HG03135 (cell line): ENCODE data around the gene WDR73.

Experiments used
- ATAC-seq: cut with Tn5 transposase; IDR thresholded peaks from one replicate; pipeline ENCODE4 v1.9.1; 2021; ENCODE audit warnings: mild to moderate bottlenecking, moderate library complexity; ENCODE audit not compliant: unreplicated experiment

Gene WDR73

DNA sequence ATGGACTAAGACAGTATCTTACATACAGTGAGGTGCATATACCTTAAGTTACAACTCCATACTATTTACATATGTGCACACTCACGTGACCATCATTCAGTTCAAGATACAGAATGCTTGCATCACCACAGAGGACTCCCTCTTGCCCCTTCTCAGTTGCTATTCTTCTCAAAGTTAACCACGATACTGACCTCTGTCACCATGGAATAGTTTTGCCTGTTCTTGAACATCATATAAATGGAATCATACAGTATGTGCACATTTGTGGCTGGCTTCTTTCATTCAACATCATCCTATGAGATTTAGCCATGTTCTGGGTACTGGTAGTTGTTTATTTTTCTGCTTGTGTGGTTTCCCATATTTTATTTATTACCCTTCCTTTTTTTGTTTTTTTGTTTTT is 63.7 kb downstream of the WDR73 start:
- no peak for ATAC-seq
